Erythroblast (primary cell): Measurements from ENCODE around the gene CUBN.

Experiments used
- GATA1 ChIP-seq: IDR thresholded peaks from 2 replicates; pipeline ENCODE4 v1.6.1; 2011; ENCODE audit warnings: low read depth, mild to moderate bottlenecking, control low read depth, low read length, moderate library complexity
- POLR2A ChIP-seq: IDR thresholded peaks from 2 replicates; pipeline ENCODE4 v1.6.1; 2011; ENCODE audit warnings: mild to moderate bottlenecking, low read length

DNA sequence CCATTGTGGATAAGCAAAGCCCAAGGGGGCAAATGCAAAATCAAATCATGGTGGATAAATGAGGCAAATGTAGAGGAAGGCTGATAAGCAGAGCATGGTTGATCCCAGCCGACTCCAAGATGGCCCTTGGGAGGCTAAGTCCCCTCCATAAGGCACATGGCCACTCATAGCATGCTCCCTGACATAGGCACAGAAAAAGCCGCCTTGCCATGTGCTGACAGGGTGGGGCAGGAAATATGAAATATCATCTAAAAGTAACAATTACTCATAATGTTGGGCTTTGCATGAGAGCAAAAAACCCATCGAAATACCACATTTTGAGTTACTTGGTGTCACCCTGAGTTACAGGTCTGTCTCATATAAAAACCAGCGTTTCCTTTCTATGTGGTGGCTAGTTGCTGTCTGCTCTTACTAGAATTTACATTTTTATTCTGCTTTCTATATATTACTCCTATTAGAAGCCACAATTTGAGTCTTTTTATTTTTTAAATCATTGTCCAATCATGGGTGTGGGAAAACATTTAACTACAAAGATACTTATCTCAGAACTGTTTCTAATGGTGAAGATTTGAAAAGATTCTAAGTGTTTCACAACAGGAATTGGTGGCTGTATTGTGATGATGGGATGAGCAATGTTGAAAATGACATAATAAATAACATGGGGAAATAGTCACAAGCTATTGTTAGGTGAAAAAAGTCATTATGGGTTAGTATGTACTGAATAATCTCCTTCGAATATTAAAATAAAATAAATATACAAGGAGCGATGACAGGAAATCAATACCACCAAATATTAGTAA lies 102.7 kb downstream of the CUBN start:
- TF ChIP-seq POLR2A (no peak), GATA1 (no peak)
